Thymus (tissue), 11 donors: ENCODE data around the gene BMP3. TPM values are rescaled to one million over a fixed set of nuclear protein-coding genes. Genes with fewer than 3 reads are reported as not detected.

Source experiments
- DNase-seq, 9 donors: peaks; one replicate each; pipeline ENCODE4 v3.0.0-alpha.2; 2013; ENCODE audit warnings: low spot score in 9 of 9, low read depth in 6 of 9, missing footprints in 1 of 9
- H3K27ac ChIP-seq, 2 donors: one replicate each; pipeline ENCODE4 v1.5.1; 2013; ENCODE audit warnings: control low read depth in 1 of 2, low read depth in 1 of 2, low read length in 1 of 2, mild to moderate bottlenecking in 1 of 2, moderate library complexity in 1 of 2
- H3K27me3 ChIP-seq, 2 donors: one replicate each; pipeline ENCODE4 v1.5.1; 2013; ENCODE audit warnings: low read length in 1 of 2; ENCODE audit not compliant: control insufficient read depth in 2 of 2, insufficient read depth in 1 of 2
- H3K36me3 ChIP-seq, 2 donors: one replicate each; pipeline ENCODE4 v1.5.1; 2013; ENCODE audit warnings: low read length in 1 of 2, mild to moderate bottlenecking in 1 of 2, moderate library complexity in 1 of 2; ENCODE audit not compliant: control insufficient read depth in 2 of 2, insufficient read depth in 2 of 2
- H3K4me1 ChIP-seq, 2 donors: one replicate each; pipeline ENCODE4 v1.5.1; 2013; ENCODE audit warnings: low read length in 2 of 2; ENCODE audit not compliant: control insufficient read depth in 2 of 2, insufficient read depth in 2 of 2
- H3K4me3 ChIP-seq, 2 donors: one replicate each; pipeline ENCODE4 v1.5.1; 2013; ENCODE audit warnings: low read length in 2 of 2, control low read depth in 1 of 2, mild to moderate bottlenecking in 1 of 2
- H3K9me3 ChIP-seq, 2 donors: one replicate each; pipeline ENCODE4 v1.5.1; 2013; ENCODE audit warnings: low read length in 1 of 2, mild to moderate bottlenecking in 1 of 2; ENCODE audit not compliant: control insufficient read depth in 2 of 2, insufficient read depth in 1 of 2
- WGBS: extraction: QIAGEN DNeasy Blood & Tissue Kit; methylation state at CpG from one replicate; pipeline ENCODE4 v1.1.7; 2013; 5-methylcytosine and 5-hydroxymethylcytosine counted together
- polyA plus RNA-seq: library from polyadenylated mRNA; stranded (reverse); fragments of 200-250 nt; gene quantifications from one replicate; pipeline ENCODE4 v1.2.3, GENCODE V29; 2013
- total RNA-seq: library from RNA; stranded (reverse); fragments of 120-200 nt; gene quantifications from one replicate; pipeline ENCODE4 v1.2.4, GENCODE V29; 2013
- donor health status: healthy.

The BMP3 gene
- total and polyA plus RNA-seq, 2 donors: 0.09 to 0.11 TPM

DNA sequence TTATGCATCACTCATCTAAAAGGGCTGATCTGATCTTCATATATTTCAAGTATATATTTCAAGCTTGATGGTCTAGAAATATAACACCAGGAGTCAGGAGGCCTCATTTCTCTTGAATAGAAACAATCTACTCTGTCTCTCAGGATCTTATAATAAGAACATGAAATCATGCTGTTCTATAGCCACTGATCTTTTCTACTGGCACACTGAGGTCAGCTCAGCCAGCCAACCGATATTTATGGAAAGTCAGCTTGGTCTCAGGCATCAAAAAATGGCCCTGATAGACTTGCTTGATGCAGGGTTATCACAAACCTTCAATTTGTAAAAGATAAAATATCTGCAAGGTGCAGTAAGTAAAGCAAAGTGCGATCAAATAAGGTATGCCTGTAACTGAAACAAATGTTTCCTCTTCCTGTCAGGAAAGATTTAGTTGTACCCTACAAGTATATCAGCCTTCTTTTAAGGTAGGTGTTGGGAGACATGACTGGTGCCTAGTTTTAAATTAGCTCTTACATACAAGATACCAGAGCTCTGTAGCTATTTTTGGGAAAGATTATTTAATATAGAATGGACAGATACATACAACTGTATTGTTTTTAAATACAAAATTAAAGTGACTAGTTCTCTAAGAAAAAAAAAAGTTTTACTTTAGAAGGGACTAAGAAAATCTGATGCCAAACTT is 63.4 kb downstream of the BMP3 start:
- no peaks in the 10 kb centered on the region for H3K9me3 ChIP-seq
- H3K36me3 ChIP-seq: no peaks in the 10 kb centered on the region
- no peaks in the 10 kb centered on the region for H3K4me1 ChIP-seq
- H3K27me3 ChIP-seq: no peaks in the 10 kb centered on the region
- DNase-seq: no peak
- H3K4me3 ChIP-seq: no peak overlapping the region
- 84% methylated on average over 2 of the region's 2 CpGs for WGBS
- H3K27ac ChIP-seq: no peak overlapping the region

- H3K27ac ChIP-seq: no peak overlapping the region
- no peaks in the 10 kb centered on the region for H3K4me1 ChIP-seq
- no peaks in the 10 kb centered on the region for H3K9me3 ChIP-seq
- WGBS: 87% methylated on average over 2 of the region's 2 CpGs
- DNase-seq: no peak
- H3K27me3 ChIP-seq: no peaks in the 10 kb centered on the region
- H3K4me3 ChIP-seq: no peak overlapping the region
- H3K36me3 ChIP-seq: no peaks in the 10 kb centered on the region
Observed at GRCh38 chr4:81095389-81095788, 64.9 kb downstream of the BMP3 start.

DNA sequence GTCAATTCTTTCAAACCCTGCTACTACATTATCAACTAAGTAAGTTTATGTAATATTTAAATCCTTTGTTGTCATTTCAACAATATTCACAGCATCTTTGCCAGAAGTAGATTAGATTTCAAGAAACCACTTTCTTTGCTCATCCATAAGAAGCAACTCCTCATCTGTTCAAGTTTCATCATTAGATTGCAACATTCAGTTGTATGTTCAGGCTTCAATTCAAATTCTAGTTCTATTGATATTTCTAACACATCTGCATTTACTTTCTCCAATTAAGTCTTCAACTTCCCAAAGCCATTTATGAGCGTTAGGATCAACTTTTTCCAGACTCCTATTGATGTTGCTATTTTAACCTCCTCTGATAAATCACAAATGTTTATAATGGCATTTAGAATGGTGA is 66.1 kb downstream of the BMP3 start:
- H3K36me3 ChIP-seq: no peaks in the 10 kb centered on the region
- H3K4me1 ChIP-seq: no peaks in the 10 kb centered on the region
- WGBS: 94% methylated on average over 1 of the region's 1 CpG
- no peak for DNase-seq
- H3K27me3 ChIP-seq: no peaks in the 10 kb centered on the region
- H3K27ac ChIP-seq: no peak overlapping the region
- H3K4me3 ChIP-seq: no peak overlapping the region
- H3K9me3 ChIP-seq: no peaks in the 10 kb centered on the region

DNA sequence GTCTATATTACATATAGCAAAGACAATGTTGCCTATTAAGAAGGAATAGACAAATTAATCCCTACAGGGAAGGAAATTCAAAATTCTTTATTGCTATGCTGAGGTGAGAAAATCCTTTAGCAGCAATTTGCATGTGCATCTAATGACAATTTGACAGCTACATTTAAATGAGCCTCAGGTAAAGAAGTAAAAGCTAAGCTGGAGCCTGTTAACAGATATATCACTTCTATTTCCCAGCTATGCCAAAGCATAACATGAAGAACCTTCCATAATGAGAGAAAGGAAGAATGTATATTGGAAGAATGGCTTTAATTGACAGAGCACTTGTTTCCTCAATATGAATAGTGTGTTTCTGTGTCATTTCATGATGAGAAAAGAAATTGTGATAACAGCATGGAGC is 71.6 kb downstream of the BMP3 start:
- H3K36me3 ChIP-seq: no peaks in the 10 kb centered on the region
- no peaks in the 10 kb centered on the region for H3K4me1 ChIP-seq
- no peak for DNase-seq
- no peak overlapping the region for H3K4me3 ChIP-seq
- no peaks in the 10 kb centered on the region for H3K9me3 ChIP-seq
- no peaks in the 10 kb centered on the region for H3K27me3 ChIP-seq
- H3K27ac ChIP-seq: no peak overlapping the region

GRCh38 chr4:81106150-81106549 is 75.6 kb downstream of the BMP3 start:
- no peak overlapping the region for H3K4me3 ChIP-seq
- H3K27me3 ChIP-seq: no peaks in the 10 kb centered on the region
- no peaks in the 10 kb centered on the region for H3K4me1 ChIP-seq
- WGBS: 73% methylated on average over 4 of the region's 4 CpGs
- no peak overlapping the region for H3K27ac ChIP-seq
- H3K36me3 ChIP-seq: no peaks in the 10 kb centered on the region
- no peaks in the 10 kb centered on the region for H3K9me3 ChIP-seq
- no peak for DNase-seq

Other genes starting within 250 kb of the BMP3 start
- 3.0 TPM for gene PRKG2, start 184.5 kb downstream of the BMP3 start, total RNA-seq
- 0.84 TPM for gene PRKG2, start 184.5 kb downstream of the BMP3 start, polyA plus RNA-seq